ENCODE measurements around the gene FARP2. TPM values are rescaled to one million over a fixed set of nuclear protein-coding genes. Genes with fewer than 3 reads are reported as not detected.

The FARP2 gene, protein sequence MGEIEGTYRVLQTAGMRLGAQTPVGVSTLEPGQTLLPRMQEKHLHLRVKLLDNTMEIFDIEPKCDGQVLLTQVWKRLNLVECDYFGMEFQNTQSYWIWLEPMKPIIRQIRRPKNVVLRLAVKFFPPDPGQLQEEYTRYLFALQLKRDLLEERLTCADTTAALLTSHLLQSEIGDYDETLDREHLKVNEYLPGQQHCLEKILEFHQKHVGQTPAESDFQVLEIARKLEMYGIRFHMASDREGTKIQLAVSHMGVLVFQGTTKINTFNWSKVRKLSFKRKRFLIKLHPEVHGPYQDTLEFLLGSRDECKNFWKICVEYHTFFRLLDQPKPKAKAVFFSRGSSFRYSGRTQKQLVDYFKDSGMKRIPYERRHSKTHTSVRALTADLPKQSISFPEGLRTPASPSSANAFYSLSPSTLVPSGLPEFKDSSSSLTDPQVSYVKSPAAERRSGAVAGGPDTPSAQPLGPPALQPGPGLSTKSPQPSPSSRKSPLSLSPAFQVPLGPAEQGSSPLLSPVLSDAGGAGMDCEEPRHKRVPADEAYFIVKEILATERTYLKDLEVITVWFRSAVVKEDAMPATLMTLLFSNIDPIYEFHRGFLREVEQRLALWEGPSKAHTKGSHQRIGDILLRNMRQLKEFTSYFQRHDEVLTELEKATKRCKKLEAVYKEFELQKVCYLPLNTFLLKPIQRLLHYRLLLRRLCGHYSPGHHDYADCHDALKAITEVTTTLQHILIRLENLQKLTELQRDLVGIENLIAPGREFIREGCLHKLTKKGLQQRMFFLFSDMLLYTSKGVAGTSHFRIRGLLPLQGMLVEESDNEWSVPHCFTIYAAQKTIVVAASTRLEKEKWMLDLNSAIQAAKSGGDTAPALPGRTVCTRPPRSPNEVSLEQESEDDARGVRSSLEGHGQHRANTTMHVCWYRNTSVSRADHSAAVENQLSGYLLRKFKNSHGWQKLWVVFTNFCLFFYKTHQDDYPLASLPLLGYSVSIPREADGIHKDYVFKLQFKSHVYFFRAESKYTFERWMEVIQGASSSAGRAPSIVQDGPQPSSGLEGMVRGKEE
- total RNA-seq (2022; extraction: Qiagen RNA extraction), result 19.2 to 33.4 TPM (median 29.6 TPM) in 5 replicates

DNA sequence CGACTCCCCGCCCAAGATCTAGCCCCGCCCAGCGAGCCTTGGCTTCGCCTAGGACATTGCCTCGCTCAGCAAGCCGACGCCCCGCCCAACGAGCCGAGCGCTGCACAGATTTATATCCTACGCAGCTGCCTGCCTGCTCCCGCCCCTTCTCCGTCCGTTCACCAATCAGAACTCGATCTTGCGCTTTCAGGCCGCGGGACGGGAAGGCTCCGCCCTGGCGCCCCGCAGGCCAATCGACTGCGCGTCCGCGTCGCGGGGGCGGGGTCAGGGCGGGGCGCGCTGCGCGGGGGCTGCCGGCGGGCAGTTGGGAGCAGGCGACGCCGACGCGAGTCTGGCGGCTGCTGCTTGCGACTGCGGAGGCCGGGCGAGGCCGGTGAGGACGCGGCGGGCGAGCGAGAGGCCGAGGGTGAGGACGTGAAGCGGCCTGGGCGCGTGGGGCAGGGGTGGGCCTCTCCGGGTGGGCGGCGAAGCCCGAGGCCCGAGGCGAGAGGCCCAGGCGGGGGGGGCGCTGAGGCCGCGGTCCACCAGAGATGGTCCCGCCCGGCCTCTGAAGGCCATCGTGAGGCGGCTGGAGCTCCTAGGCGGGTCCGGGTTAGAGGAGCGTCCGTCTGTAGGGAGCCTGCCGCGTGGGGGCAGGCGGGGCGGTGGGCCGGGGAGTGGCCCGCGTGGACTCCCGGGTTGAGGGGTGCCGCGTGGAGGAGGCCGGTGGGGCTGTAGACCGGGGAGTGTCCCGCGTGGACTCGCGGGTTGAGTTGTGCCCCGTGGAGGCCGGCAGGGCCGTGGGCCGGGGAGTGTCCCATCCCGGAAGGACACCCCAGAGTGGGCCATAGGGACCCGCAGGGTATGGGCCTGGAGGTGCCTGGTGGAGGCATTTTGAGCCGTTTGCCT lies at the start of gene FARP2:
Gene FARP2, plus strand, starts transcription at position 303 of the 888 bp plus-strand sequence. CDS start 16,823 bp downstream, outside the sequence.

DNA sequence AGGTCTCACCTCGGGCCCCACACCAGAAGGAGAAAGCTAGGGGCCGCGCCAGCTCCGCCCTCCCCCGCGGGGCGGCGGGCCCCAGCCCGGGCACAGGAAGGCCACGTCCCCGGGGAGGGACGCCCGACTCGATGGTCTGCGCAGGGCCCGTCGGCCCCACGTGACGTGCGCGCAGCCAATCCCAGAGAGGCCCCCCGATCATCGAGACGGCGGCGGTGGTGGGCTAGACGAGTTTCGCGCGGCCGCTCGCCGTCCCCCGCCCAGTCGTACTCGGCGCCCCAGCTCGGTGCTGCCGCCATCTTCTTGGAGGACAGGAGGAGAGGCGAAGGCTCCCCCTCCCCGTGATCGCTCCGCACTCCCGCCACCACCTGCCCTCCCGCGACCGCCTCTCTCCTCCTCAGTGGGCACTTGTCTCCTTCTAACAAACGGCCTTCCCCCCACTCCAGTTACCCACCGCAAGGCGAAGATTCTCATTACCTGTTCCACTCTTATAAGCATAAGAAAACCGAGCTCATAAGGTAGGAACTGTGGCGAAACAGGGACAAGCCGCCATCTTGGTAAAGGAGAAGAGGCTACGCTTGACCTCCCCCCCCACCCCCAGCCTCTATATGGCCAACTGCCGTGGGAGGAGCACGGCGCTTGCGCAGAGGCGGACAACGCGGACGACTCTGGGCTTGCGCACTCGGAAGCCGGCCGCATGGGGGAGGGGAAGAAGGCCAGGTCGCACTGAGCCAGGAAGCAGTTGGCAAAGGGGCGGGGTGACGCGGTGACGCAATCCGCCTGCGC lies 40.8 kb upstream of the FARP2 start, which contains the start of gene HDLBP:
Gene HDLBP, minus strand, starts transcription at position 580 of the 786 bp plus-strand sequence. CDS start 48,803 bp downstream, outside the sequence.

DNA sequence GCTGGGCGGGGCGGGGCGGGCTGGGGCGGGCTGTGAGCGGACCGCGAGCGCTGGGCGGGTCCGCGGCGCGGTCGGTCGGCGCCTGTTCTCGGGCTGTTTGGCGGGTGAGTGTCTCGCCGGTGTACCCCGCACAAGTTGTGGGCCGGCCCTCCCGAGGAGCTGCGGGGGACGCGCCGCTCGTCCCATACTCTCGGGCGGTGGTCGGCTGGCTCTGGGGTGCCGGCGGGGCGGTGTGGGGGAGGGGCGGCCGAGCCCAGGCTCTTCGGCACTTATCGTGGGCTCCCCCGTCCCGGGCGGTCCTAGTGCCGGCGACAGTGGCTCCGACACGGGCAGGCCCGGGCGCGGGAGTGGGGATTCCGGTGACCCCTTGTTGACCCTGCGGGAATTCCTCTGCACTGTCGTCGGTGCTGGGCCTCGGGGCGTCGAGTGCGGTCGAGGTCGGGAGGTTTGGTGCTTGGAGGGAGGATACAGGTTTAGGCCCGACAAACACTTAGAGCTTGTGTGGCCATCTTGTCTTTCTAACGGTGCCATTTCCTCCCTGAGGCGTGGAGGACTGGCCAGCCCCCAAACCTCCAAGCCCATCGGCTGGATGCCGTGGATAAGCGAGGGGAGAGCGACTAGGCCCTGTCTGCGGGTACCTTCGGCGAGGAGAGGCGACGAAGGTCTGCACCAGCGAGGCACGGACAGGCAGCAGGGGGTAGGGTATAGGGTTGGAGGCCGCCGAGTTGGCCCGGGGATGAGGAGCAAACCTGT lies 40.0 kb upstream of the FARP2 start, which contains the start of gene SEPTIN2:
Gene SEPTIN2, plus strand, starts transcription at position 47 of the 753 bp plus-strand sequence. CDS start 8,308 bp downstream, outside the sequence.

DNA sequence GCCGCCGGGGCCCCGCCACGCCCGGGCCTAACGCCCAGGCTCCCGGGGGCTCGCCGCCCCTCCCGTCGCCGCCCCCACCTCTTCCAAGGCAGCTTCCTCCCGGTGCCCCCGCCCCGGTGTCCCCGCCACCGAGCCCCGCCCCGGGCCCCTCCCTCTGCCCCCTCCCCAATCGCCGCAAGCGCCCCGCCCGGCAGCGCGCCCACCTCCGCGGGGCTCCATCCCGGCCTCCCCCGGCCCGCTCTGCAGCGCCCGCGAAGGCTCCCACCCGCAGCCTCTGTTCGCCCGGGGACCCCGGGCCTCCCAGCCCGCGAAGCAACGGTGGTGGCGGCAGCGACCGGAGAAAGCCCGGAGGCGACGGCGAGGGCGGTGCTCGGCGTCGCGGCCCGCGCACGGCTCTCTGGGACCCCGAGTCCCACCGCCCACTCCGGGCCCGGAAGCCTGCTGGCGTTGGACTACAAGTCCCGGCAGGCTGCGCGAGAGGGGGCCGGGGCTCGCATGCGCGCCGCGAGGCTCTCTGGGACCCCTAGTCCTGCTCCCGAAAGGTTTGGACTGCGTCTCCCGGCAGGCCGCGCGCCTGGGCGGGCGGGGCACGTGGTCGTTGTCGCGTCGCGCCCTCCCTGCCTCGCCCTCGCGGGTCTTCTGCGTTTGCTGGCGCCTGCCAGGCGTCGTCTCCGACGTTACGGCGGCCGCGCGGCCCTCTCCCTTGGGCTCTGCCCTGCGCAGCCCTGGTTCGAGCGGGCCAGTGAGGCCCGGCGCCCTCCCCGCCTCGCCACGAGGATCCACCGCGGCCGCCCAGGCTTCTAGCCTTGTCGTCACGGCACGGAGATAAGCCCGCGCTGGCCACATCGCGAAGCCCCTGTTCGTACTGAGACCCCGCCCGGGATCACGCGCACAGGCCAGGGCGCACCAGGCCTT lies 152.4 kb downstream of the FARP2 start, which contains the start of gene STK25:
Gene STK25, minus strand, starts transcription at position 345 of the 915 bp plus-strand sequence. CDS start 549 bp downstream, outside the sequence.

Other genes starting within 250 kb of the FARP2 start
- 5.1 to 7.5 TPM (median 7.0 TPM) in 5 replicates for gene PASK, start 206.8 kb upstream of the FARP2 start, total RNA-seq (2022; extraction: Qiagen RNA extraction)
- gene PPP1R7, start 205.8 kb upstream of the FARP2 start, total RNA-seq (2022; extraction: Qiagen RNA extraction), result 57.9 to 75.6 TPM (median 59.5 TPM) in 5 replicates
- gene ANO7, start 167.6 kb upstream of the FARP2 start, total RNA-seq (2022; extraction: Qiagen RNA extraction), result 1.7 to 2.1 TPM (median 1.9 TPM) in 5 replicates
- 276 to 309 TPM (median 295 TPM) in 5 replicates for gene HDLBP, start 40.6 kb upstream of the FARP2 start, total RNA-seq (2022; extraction: Qiagen RNA extraction)
- gene SEPTIN2, start 40.4 kb upstream of the FARP2 start, total RNA-seq (2022; extraction: Qiagen RNA extraction), result 240 to 299 TPM (median 280 TPM) in 5 replicates
- 81.1 to 126 TPM (median 115 TPM) in 5 replicates for gene STK25, start 152.3 kb downstream of the FARP2 start, total RNA-seq (2022; extraction: Qiagen RNA extraction)
- gene BOK, start 202.5 kb downstream of the FARP2 start, total RNA-seq (2022; extraction: Qiagen RNA extraction), result 27.5 to 36.8 TPM (median 32.0 TPM) in 5 replicates

All from A549 treated with dexamethasone at 1 μM for 4 hours (cell line).